Panc1 (cell line): ENCODE results near the gene CDO1. TPM values are rescaled to one million over a fixed set of nuclear protein-coding genes. Genes with fewer than 3 reads are reported as not detected.
"Not testable (repeated sequence)": the region's sequence is repeated elsewhere in the genome, so short reads cannot be mapped to it uniquely, and the experiment has no call there.

ENCODE experiments used
- ATAC-seq: fragments of 200-7000 bp; cut with Tn5 transposase; 2 replicates; pipeline ENCODE4 v1.9.1; 2020; ENCODE audit warnings: mild to moderate bottlenecking, moderate library complexity
- BruUV-seq: library from RNA; stranded (reverse); fragments of 400-500 nt; replicated peaks from 2 replicates; lab custom pipeline; 2021; lab: Mats Ljungman, UMichigan
- CTCF ChIA-PET: fragments of 300-600 bp; sonication (Branson Sonifier 250); formaldehyde crosslinking; loops from one replicate; lab custom pipeline; 2022; ENCODE audit warnings: antibody characterized with exemption; lab: Charles Lee
- POLR2A ChIA-PET: fragments of 300-600 bp; sonication (Branson Sonifier 250); formaldehyde crosslinking; loops from one replicate; lab custom pipeline; 2022; ENCODE audit warnings: antibody characterized with exemption; lab: Charles Lee
- DNase-seq: peaks from one replicate; pipeline ENCODE4 v3.0.0-alpha.2; 2010; ENCODE audit warnings: low read depth, low spot score
- H3K27ac ChIP-seq: 2 replicates; pipeline ENCODE4 v1.5.1; 2011; ENCODE audit warnings: mild to moderate bottlenecking, low read length, inconsistent platforms
- H3K27me3 ChIP-seq: fragments of 200-500 bp; sonication (Bioruptor generic); 2 replicates; pipeline ENCODE4 v1.6.0; 2014; ENCODE audit warnings: low read length, inconsistent platforms; ENCODE audit not compliant: control insufficient read depth, insufficient read depth
- H3K36me3 ChIP-seq: fragments of 200-500 bp; sonication (Bioruptor generic); 2 replicates; pipeline ENCODE4 v1.5.1; 2014; ENCODE audit warnings: inconsistent platforms, mild to moderate bottlenecking, low read length, moderate library complexity; ENCODE audit not compliant: control insufficient read depth, insufficient read depth
- H3K4me1 ChIP-seq: 2 replicates; pipeline ENCODE4 v1.5.1; 2011; ENCODE audit warnings: inconsistent platforms, mild to moderate bottlenecking, low read length, moderate library complexity; ENCODE audit not compliant: control insufficient read depth, insufficient read depth
- H3K4me3 ChIP-seq, 2 experiments: 2 replicates each; pipeline ENCODE4 v1.5.1; 2011 to 2012; ENCODE audit warnings: low read depth in 2 of 2, low read length in 2 of 2, mild to moderate bottlenecking in 2 of 2, inconsistent platforms in 1 of 2, moderate library complexity in 1 of 2
- H3K9me3 ChIP-seq: fragments of 200-500 bp; sonication (Bioruptor generic); 2 replicates; pipeline ENCODE4 v1.5.1; 2014; ENCODE audit warnings: low read depth, mild to moderate bottlenecking, inconsistent platforms, low read length, moderate library complexity; ENCODE audit not compliant: control insufficient read depth, insufficient read depth
- CTCF ChIP-seq: fragments of 450-650 bp; IDR thresholded peaks from 2 replicates; pipeline ENCODE4 v1.5.1; 2017; ENCODE audit warnings: mild to moderate bottlenecking
- POLR2AphosphoS5 ChIP-seq: IDR thresholded peaks from 2 replicates; pipeline ENCODE4 v1.6.1; 2012; ENCODE audit warnings: mild to moderate bottlenecking, low read depth, low read length, moderate library complexity
- REST ChIP-seq, 2 experiments: IDR thresholded peaks; 2 replicates each; pipeline ENCODE4 v1.6.1; 2011 to 2012; ENCODE audit warnings: low read depth in 2 of 2, control low read depth in 1 of 2, low read length in 1 of 2, mild to moderate bottlenecking in 1 of 2, moderate library complexity in 1 of 2; ENCODE audit not compliant: insufficient read depth in 1 of 2
- SIN3A ChIP-seq: IDR thresholded peaks from 2 replicates; pipeline ENCODE4 v1.6.1; 2012; ENCODE audit warnings: low read depth, mild to moderate bottlenecking, low read length, moderate library complexity, borderline replicate concordance; ENCODE audit not compliant: insufficient read depth
- TCF7L2 ChIP-seq: IDR thresholded peaks from 2 replicates; pipeline ENCODE4 v1.6.1; 2011; ENCODE audit warnings: mild to moderate bottlenecking, low read depth, low read length, inconsistent platforms
- in situ Hi-C: cut with HindIII; loops from 2 replicates; pipeline ENCODE4 v1.10.0; 2016; ENCODE audit warnings: low sequenced_read_pairs, low pct_unique_long_range_greater_than_20kb
- intact Hi-C: fragments of 100-400 bp; cut with micrococcal nuclease; formaldehyde crosslinking; loops from one replicate; pipeline ENCODE4 v1.10.0; 2022; ENCODE audit not compliant: unreplicated experiment
- total RNA-seq: library from RNA; stranded (reverse); gene quantifications from one replicate; pipeline ENCODE4 v1.2.1, GENCODE V29; 2021; ENCODE audit not compliant: unreplicated experiment

The CDO1 gene
- total RNA-seq, 1 experiment from 2014 or later, result not detected

DNA sequence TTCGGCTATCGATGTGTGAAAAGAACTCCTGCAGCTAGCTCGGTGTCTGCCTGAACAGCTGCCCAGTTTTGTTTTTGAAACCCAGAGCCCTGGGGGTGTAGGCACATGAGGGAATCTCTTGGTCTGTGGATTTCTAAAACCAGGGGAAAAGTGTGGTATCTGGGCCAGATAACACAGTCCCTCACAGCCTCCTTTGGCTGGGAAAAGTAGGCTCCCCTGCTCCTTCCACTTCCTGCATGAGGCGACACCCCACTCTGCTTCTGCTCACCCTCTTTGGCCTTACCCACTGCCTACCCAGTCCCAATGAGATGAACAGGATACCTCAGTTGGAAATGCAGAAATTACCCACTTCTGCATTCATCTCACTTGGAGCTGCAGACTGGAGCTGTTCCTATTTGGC is 9.5 kb upstream of the CDO1 start:
- Histone ChIP-seq H3K36me3 (0 out of 2 replicates have a peak, but pooled peaks cover 4% of the 10 kb centered on the region), H3K4me3 (no peak overlapping the region), H3K27me3 (no peaks in the 10 kb centered on the region), H3K9me3 (no peaks in the 10 kb centered on the region), H3K4me1 (no peaks in the 10 kb centered on the region), H3K27ac (no peak overlapping the region)
- intact Hi-C loops, result no loop called here
- ChIA-PET CTCF (no interaction called here), POLR2A (no interaction called here)
- no peak for TF ChIP-seq SIN3A
- no peak for TF ChIP-seq CTCF
- TF ChIP-seq REST (IDR thresholded peaks at IDR 0.05; ENCODE audit: insufficient read depth in 1 of 2, low read depth in 2 of 2, low read length in 1 of 2), result no peak
- no peak for TF ChIP-seq POLR2AphosphoS5
- TF ChIP-seq TCF7L2, result no peak
- no peak for ATAC-seq
- no peak for DNase-seq
- in situ Hi-C loops, result no loop called here
- BruUV-seq, result no TSS peak

GRCh38 chr5:115824983-115825382 is 8.5 kb upstream of the CDO1 start:
- CTCF ChIA-PET, H3K4me3 ChIP-seq, BruUV-seq, DNase-seq, intact Hi-C loops, H3K9me3 ChIP-seq, POLR2A ChIA-PET, H3K27me3 ChIP-seq, H3K4me1 ChIP-seq, H3K27ac ChIP-seq, in situ Hi-C loops, ATAC-seq, H3K36me3 ChIP-seq: not testable (repeated sequence)

- Histone ChIP-seq H3K27ac (no peak overlapping the region), H3K4me1 (no peaks in the 10 kb centered on the region), H3K9me3 (no peaks in the 10 kb centered on the region), H3K27me3 (no peaks in the 10 kb centered on the region), H3K36me3 (no peaks in the 10 kb centered on the region), H3K4me3 (no peak overlapping the region)
- intact Hi-C loops (no loop called here), in situ Hi-C loops (no loop called here)
- ChIA-PET CTCF (no interaction called here), POLR2A (no interaction called here)
- DNase-seq, result no peak
- no peak for TF ChIP-seq CTCF
- TF ChIP-seq POLR2AphosphoS5, result no peak
- TF ChIP-seq SIN3A, result no peak
- TF ChIP-seq REST (IDR thresholded peaks at IDR 0.05; ENCODE audit: insufficient read depth in 1 of 2, low read depth in 2 of 2, low read length in 1 of 2), result no peak
- TF ChIP-seq TCF7L2, result no peak
- no TSS peak for BruUV-seq
- ATAC-seq, result no peak
Measured at GRCh38 chr5:115820846-115821245, 4.4 kb upstream of the CDO1 start.
